A673 (cell line): ENCODE data around the gene CYTH1. TPM values are rescaled to one million over a fixed set of nuclear protein-coding genes. Genes with fewer than 3 reads are reported as not detected.

Experiments
- BruUV-seq: library from RNA; stranded (reverse); fragments of 400-500 nt; replicated peaks from 2 replicates; lab custom pipeline; 2021; lab: Mats Ljungman, UMichigan
- CTCF ChIA-PET: fragments of 300-600 bp; sonication (Branson Sonifier 250); formaldehyde crosslinking; loops from one replicate; lab custom pipeline; 2022; ENCODE audit warnings: antibody characterized with exemption; lab: Charles Lee
- POLR2A ChIA-PET: fragments of 300-600 bp; sonication (Branson Sonifier 250); formaldehyde crosslinking; loops from one replicate; lab custom pipeline; 2022; ENCODE audit warnings: antibody characterized with exemption; ENCODE audit not compliant: low non-redundant PET; lab: Charles Lee
- DNase-seq: peaks from one replicate; pipeline ENCODE4 v3.0.0-alpha.2; 2015; ENCODE audit warnings: low spot score
- H3K27ac ChIP-seq: fragments of 200-600 bp; sonication (generic); 2 replicates; pipeline ENCODE4 v1.5.1; 2016; ENCODE audit warnings: mixed run types, low read depth, mild to moderate bottlenecking, mixed read lengths, antibody characterized with exemption, low read length; ENCODE audit not compliant: poor library complexity, severe bottlenecking
- H3K27me3 ChIP-seq: fragments of 200-600 bp; sonication (generic); replicated peaks from 2 replicates; pipeline ENCODE4 v1.6.1; 2017; ENCODE audit warnings: mixed run types, low read depth, mild to moderate bottlenecking, mixed read lengths, antibody characterized with exemption, low read length; ENCODE audit not compliant: insufficient read depth, poor library complexity
- H3K36me3 ChIP-seq: fragments of 200-600 bp; sonication (generic); 2 replicates; pipeline ENCODE4 v1.6.1; 2016; ENCODE audit warnings: mixed run types, mild to moderate bottlenecking, mixed read lengths, antibody characterized with exemption, low read length; ENCODE audit not compliant: insufficient read depth, poor library complexity, severe bottlenecking
- H3K4me1 ChIP-seq: fragments of 200-600 bp; sonication (generic); 2 replicates; pipeline ENCODE4 v1.6.1; 2017; ENCODE audit warnings: mixed run types, mild to moderate bottlenecking, mixed read lengths, antibody characterized with exemption, low read length; ENCODE audit not compliant: insufficient read depth, poor library complexity, severe bottlenecking
- H3K4me3 ChIP-seq: fragments of 200-600 bp; sonication (generic); 2 replicates; pipeline ENCODE4 v1.5.1; 2016; ENCODE audit warnings: low read depth, mixed run types, mild to moderate bottlenecking, mixed read lengths, low read length; ENCODE audit not compliant: poor library complexity, severe bottlenecking
- H3K9me3 ChIP-seq: fragments of 200-600 bp; sonication (generic); 2 replicates; pipeline ENCODE4 v1.6.1; 2016; ENCODE audit warnings: mixed run types, low read depth, mild to moderate bottlenecking, mixed read lengths, antibody characterized with exemption, low read length; ENCODE audit not compliant: poor library complexity, severe bottlenecking
- EZH2 ChIP-seq: fragments of 200-600 bp; sonication (generic); IDR thresholded peaks from 2 replicates; pipeline ENCODE4 v1.6.1; 2017; ENCODE audit warnings: borderline replicate concordance, low read depth, mild to moderate bottlenecking, mixed read lengths, antibody characterized with exemption, low read length; ENCODE audit not compliant: poor library complexity, severe bottlenecking
- intact Hi-C: fragments of 100-400 bp; cut with micrococcal nuclease; formaldehyde crosslinking; loops from one replicate; pipeline ENCODE4 v1.10.0; 2022; ENCODE audit not compliant: unreplicated experiment
- total RNA-seq: library from RNA; stranded (reverse); gene quantifications from 2 replicates; pipeline ENCODE4 v1.2.3, GENCODE V29; 2021
- TF ChIP-seq, protein P1 (sequence below): fragments of 300-800, 200-600 bp; sonication (generic); conservative IDR thresholded peaks from 2 replicates; pipeline ENCODE4 v1.5.1; 2017; ENCODE audit warnings: low read depth, mild to moderate bottlenecking, antibody characterized with exemption, low read length, moderate library complexity, mixed read lengths

The CYTH1 gene
- total RNA-seq, 1 experiment from 2014 or later = 17.9 TPM

DNA sequence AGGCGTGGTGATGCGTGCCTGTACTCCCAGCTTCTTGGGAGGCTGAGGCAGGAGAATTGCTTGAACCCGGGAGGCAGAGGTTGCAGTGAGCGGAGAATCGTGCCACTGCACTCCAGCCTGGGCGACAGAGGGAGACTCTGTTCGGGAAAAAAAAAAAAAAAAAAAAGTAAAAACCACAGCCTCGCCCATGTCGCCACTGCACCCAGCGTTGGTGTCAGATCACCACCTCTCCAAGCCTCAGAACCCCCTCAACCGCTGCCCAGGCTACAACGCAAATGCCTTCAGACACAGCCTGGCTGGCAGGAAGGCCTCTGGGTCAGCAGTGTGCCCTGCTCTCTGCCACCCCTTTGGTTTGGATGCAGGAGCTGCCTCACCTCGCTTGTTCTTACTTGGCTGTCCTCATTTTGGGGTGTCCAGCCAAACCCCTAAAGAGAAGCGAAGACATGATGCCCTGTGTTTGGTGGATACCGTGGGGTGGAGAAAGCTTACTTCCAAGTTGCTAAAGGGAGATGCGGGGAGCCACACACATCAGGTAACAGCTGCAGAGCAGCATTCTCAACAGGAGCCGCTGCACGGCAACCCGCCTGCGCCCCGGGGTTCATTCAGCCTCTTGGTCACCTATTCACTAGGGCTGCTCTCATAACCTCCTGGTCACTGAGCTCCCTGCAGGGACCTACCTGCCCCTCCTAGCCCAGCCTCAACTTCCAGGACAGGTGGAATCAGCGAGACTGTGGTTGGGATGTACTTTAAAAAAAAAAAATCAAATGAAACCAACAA is 13.0 kb upstream of the CYTH1 start:
- Histone ChIP-seq H3K36me3 (peaks cover 30% of the 10 kb centered on the region), H3K27me3 (no peaks in the 10 kb centered on the region), H3K9me3 (no peaks in the 10 kb centered on the region), H3K27ac (no peak overlapping the region), H3K4me3 (no peak overlapping the region), H3K4me1 (peaks cover 11% of the 10 kb centered on the region)
- TF ChIP-seq, protein P1, sequence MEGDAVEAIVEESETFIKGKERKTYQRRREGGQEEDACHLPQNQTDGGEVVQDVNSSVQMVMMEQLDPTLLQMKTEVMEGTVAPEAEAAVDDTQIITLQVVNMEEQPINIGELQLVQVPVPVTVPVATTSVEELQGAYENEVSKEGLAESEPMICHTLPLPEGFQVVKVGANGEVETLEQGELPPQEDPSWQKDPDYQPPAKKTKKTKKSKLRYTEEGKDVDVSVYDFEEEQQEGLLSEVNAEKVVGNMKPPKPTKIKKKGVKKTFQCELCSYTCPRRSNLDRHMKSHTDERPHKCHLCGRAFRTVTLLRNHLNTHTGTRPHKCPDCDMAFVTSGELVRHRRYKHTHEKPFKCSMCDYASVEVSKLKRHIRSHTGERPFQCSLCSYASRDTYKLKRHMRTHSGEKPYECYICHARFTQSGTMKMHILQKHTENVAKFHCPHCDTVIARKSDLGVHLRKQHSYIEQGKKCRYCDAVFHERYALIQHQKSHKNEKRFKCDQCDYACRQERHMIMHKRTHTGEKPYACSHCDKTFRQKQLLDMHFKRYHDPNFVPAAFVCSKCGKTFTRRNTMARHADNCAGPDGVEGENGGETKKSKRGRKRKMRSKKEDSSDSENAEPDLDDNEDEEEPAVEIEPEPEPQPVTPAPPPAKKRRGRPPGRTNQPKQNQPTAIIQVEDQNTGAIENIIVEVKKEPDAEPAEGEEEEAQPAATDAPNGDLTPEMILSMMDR = no peak
- TF ChIP-seq EZH2 = no peak
- POLR2A ChIA-PET = no interaction called here
- intact Hi-C loops = loop anchor here (5.0 kb wide), 1 partner anchor 298 kb away; no protein-coding TSS in a partner anchor
- CTCF ChIA-PET = no interaction called here
- no peak for DNase-seq
- BruUV-seq = no TSS peak

DNA sequence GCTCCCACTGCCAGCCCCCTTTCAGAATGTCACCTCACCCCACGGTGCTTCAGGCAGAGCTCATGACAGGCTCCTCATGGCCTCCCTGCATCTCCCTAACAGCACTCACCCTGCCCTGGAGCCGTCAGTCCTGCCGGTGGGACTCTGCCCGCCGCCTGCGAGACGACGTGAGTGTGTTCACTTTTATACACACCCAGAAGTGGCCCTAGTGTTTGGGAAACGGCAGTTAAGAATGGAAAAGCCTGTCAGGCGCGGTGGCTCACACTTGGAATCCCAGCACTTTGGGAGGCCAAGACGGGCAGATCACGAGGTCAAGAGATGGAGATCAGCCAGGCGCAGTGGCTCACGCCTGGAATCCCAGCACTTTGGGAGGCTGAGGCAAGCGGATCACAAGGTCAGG is 12.3 kb upstream of the CYTH1 start:
- no peak for DNase-seq
- no peaks in the 10 kb centered on the region for H3K9me3 ChIP-seq
- H3K4me3 ChIP-seq = no peak overlapping the region
- no TSS peak for BruUV-seq
- peaks cover 18% of the 10 kb centered on the region for H3K4me1 ChIP-seq
- ChIA-PET POLR2A (no interaction called here), CTCF (no interaction called here)
- H3K27ac ChIP-seq = no peak overlapping the region
- H3K36me3 ChIP-seq = peaks cover 27% of the 10 kb centered on the region
- no peaks in the 10 kb centered on the region for H3K27me3 ChIP-seq
- TF ChIP-seq, protein P1 = no peak
- TF ChIP-seq EZH2 = no peak
- intact Hi-C loops = no loop called here

DNA sequence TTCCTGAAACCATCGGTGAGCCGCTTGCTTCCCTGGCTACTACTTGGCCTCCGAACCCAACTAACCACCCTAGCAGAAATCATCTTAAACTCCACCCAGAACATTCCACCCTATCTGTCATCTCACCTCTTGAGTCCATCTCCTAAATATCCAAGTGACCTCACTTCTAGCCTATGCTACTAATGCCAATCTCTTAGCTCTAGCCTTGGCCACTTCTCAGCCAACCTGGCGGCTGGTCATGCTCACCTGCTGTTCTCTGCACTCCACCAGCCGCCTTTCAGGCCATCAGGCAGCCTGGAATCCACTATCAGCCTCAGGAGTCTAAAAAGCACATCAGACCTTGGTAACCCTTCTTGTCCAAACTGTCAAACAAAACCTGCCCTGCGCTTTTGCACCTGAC is 11.9 kb upstream of the CYTH1 start:
- TF ChIP-seq EZH2 = no peak
- TF ChIP-seq, protein P1 = no peak
- DNase-seq = no peak
- H3K4me3 ChIP-seq = no peak overlapping the region
- ChIA-PET CTCF (no interaction called here), POLR2A (no interaction called here)
- H3K27ac ChIP-seq = no peak overlapping the region
- peaks cover 25% of the 10 kb centered on the region for H3K36me3 ChIP-seq
- H3K27me3 ChIP-seq = no peaks in the 10 kb centered on the region
- peaks cover 22% of the 10 kb centered on the region for H3K4me1 ChIP-seq
- no TSS peak for BruUV-seq
- intact Hi-C loops = no loop called here
- H3K9me3 ChIP-seq = no peaks in the 10 kb centered on the region
